Superior temporal gyrus (tissue), 1 donor: ENCODE data around the gene TAF1B.

ENCODE experiments used
- DNase-seq: peaks from one replicate; pipeline ENCODE4 v3.0.0-alpha.2; 2016; ENCODE audit errors: extremely low spot score

The TAF1B gene

DNA sequence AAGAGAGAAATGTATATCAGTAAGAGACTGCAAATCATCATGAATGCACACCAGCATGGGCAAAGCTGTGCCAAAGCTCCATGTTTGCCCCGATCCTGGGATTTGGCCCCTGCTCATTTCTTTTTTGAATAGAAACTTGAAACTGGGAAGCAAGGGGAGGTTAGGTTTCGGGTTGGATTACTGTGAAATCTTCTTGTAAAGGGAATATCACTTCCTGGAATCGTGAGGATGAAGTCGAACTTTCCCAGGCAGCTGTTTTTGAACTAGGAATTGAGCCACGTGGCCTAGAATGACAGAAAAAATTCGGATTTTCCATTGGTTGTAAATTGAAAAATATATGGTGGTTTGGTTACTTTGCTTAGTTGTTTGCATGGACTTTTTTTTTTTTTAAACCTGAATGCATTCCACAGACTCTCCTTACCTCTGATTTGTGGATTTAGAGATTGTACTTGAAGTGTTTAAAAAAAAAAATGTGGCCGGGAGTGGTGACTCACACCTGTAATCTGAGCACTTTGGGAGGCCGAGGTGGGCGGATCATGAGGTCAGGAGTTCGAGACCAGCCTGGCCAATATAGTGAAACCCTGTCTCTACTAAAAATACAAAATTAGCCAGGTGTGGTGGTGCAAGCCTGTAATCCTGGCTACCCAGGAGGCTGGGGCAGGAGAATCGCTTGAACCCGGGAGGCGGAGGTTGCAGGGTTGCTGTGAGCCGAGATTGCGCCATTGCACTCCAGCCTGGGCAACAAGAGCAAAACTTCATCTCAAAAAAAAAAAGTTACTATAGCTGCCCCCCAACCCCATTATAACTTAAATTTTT lies 140.3 kb downstream of the TAF1B start:
- DNase-seq = no peak
